PC-3 (cell line): Measurements from ENCODE around the gene MORF4L2. TPM values are rescaled to one million over a fixed set of nuclear protein-coding genes. Genes with fewer than 3 reads are reported as not detected.

Source experiments
- ATAC-seq: fragments of 200-7000 bp; cut with Tn5 transposase; 2 replicates; pipeline ENCODE4 v1.9.1; 2020; ENCODE audit warnings: mild to moderate bottlenecking, moderate library complexity
- Bru-seq: library from RNA; stranded (reverse); fragments of 400-500 nt; gene quantifications from one replicate; lab custom pipeline; 2021; lab: Mats Ljungman, UMichigan
- BruChase-seq, 2 experiments: library from RNA; stranded (reverse); fragments of 400-500 nt; gene quantifications; one replicate each; lab custom pipeline; 2021; lab: Mats Ljungman, UMichigan
- BruUV-seq: library from RNA; stranded (reverse); fragments of 400-500 nt; replicated peaks from 2 replicates; lab custom pipeline; 2021; lab: Mats Ljungman, UMichigan
- CTCF ChIA-PET: fragments of 300-600 bp; sonication (Branson Sonifier 250); formaldehyde crosslinking; loops from one replicate; lab custom pipeline; 2022; ENCODE audit warnings: antibody characterized with exemption; lab: Charles Lee
- POLR2A ChIA-PET: fragments of 300-600 bp; sonication (Branson Sonifier 250); formaldehyde crosslinking; loops from one replicate; lab custom pipeline; 2022; ENCODE audit warnings: antibody characterized with exemption; ENCODE audit not compliant: unreplicated experiment; lab: Charles Lee
- DNase-seq: peaks from one replicate; pipeline ENCODE4 v3.0.0-alpha.2; 2015
- H2AFZ ChIP-seq: fragments of 300-600 bp; sonication (generic); 2 replicates; pipeline ENCODE4 v1.6.0; 2016; ENCODE audit warnings: antibody characterized with exemption, low read length
- H3F3A ChIP-seq: fragments of 300-600 bp; sonication (generic); one replicate; pipeline ENCODE4 v1.6.0; 2017; ENCODE audit warnings: antibody characterized with exemption, low read length, control low read depth, mild to moderate bottlenecking; ENCODE audit not compliant: unreplicated experiment
- H3K27ac ChIP-seq: fragments of 300-600 bp; sonication (generic); 2 replicates; pipeline ENCODE4 v1.5.1; 2016; ENCODE audit warnings: mild to moderate bottlenecking, low read length
- H3K27me3 ChIP-seq: fragments of 300-600 bp; sonication (generic); 2 replicates; pipeline ENCODE4 v1.6.1; 2016; ENCODE audit warnings: low read length, mixed read lengths
- H3K36me3 ChIP-seq: fragments of 300-600 bp; sonication (generic); 2 replicates; pipeline ENCODE4 v1.6.1; 2016; ENCODE audit warnings: low read depth, mixed run types, low read length, mixed read lengths
- H3K4me1 ChIP-seq: fragments of 300-600 bp; sonication (generic); 2 replicates; pipeline ENCODE4 v1.5.1; 2016; ENCODE audit warnings: low read length; ENCODE audit not compliant: insufficient read depth
- H3K4me2 ChIP-seq: fragments of 300-600 bp; sonication (generic); 2 replicates; pipeline ENCODE4 v1.6.0; 2016; ENCODE audit warnings: low read length
- H3K4me3 ChIP-seq: fragments of 300-600 bp; sonication (generic); 2 replicates; pipeline ENCODE4 v1.5.1; 2016; ENCODE audit warnings: mild to moderate bottlenecking, low read length, mixed read lengths
- H3K79me2 ChIP-seq: fragments of 300-600 bp; sonication (generic); 2 replicates; pipeline ENCODE4 v1.6.1; 2017; ENCODE audit warnings: low read length, mixed read lengths
- H3K9ac ChIP-seq: fragments of 300-600 bp; sonication (generic); 2 replicates; pipeline ENCODE4 v1.6.0; 2016; ENCODE audit warnings: mild to moderate bottlenecking, low read length
- H3K9me2 ChIP-seq: fragments of 300-600 bp; sonication (generic); replicated peaks from 2 replicates; pipeline ENCODE4 v1.6.1; 2016; ENCODE audit warnings: mixed run types, low read length, mixed read lengths
- H3K9me3 ChIP-seq: fragments of 300-600 bp; sonication (generic); 2 replicates; pipeline ENCODE4 v1.6.1; 2016; ENCODE audit warnings: low read length, mixed read lengths
- H4K20me1 ChIP-seq: fragments of 300-600 bp; sonication (generic); 2 replicates; pipeline ENCODE4 v1.6.1; 2016; ENCODE audit warnings: low read length, mixed read lengths
- EZH2 ChIP-seq: fragments of 300-600 bp; sonication (generic); IDR thresholded peaks from one replicate; pipeline ENCODE4 v1.6.1; 2017; ENCODE audit warnings: antibody characterized with exemption, mild to moderate bottlenecking, low read length; ENCODE audit not compliant: unreplicated experiment
- EZH2phosphoT487 ChIP-seq: fragments of 300-600 bp; sonication (generic); IDR thresholded peaks from 2 replicates; pipeline ENCODE4 v1.6.1; 2018; ENCODE audit warnings: mild to moderate bottlenecking, antibody characterized with exemption, low read length, borderline replicate concordance
- intact Hi-C: fragments of 100-400 bp; cut with micrococcal nuclease; formaldehyde crosslinking; loops from 2 replicates; pipeline ENCODE4 v1.9.0; 2023
- long read RNA-seq: library from polyadenylated mRNA; unstranded; transcript quantifications from one replicate; pipeline ENCODE4 v2.0.0, GENCODE V29; 2021; ENCODE audit not compliant: unreplicated experiment
- total RNA-seq: library from RNA; depleted of rRNA; stranded (reverse); fragments of >200 nt; gene quantifications from 2 replicates; pipeline ENCODE4 v1.2.3, GENCODE V29; 2014; rRNA removed
- TF ChIP-seq, protein P1 (sequence below): fragments of 300-600 bp; sonication (generic); conservative IDR thresholded peaks from 2 replicates; pipeline ENCODE4 v1.5.1; 2017; ENCODE audit warnings: antibody characterized with exemption, low read depth, mild to moderate bottlenecking, low read length

Gene MORF4L2, protein sequence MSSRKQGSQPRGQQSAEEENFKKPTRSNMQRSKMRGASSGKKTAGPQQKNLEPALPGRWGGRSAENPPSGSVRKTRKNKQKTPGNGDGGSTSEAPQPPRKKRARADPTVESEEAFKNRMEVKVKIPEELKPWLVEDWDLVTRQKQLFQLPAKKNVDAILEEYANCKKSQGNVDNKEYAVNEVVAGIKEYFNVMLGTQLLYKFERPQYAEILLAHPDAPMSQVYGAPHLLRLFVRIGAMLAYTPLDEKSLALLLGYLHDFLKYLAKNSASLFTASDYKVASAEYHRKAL
- total RNA-seq (349 and 414 TPM in 2 replicates), Bru-seq, nascent RNA (percentile 99 among the genes with signal in this experiment), BruChase-seq, experiment 1, labeled RNA remaining after a 6-hour chase (percentile 100 among the genes with signal in this experiment), BruChase-seq, experiment 2, labeled RNA remaining after a 2-hour chase (percentile 100 among the genes with signal in this experiment)
- long read RNA-seq, transcript MORF4L2-215 (4 exons, 451 nt), result major isoform, 109 of 257 reads
- long read RNA-seq, transcript MORF4L2-203 (4 exons, 1,983 nt), result minor isoform, 45 of 257 reads
- long read RNA-seq, transcript MORF4L2-209 (5 exons, 869 nt), result minor isoform, 14 of 257 reads
- long read RNA-seq, transcript MORF4L2-212 (3 exons, 573 nt), result minor isoform, 9 of 257 reads
- long read RNA-seq, partial matches to known transcripts, result 4 of 257 reads
- long read RNA-seq, other reads (novel, unspliced or antisense), result 59 of 257 reads

DNA sequence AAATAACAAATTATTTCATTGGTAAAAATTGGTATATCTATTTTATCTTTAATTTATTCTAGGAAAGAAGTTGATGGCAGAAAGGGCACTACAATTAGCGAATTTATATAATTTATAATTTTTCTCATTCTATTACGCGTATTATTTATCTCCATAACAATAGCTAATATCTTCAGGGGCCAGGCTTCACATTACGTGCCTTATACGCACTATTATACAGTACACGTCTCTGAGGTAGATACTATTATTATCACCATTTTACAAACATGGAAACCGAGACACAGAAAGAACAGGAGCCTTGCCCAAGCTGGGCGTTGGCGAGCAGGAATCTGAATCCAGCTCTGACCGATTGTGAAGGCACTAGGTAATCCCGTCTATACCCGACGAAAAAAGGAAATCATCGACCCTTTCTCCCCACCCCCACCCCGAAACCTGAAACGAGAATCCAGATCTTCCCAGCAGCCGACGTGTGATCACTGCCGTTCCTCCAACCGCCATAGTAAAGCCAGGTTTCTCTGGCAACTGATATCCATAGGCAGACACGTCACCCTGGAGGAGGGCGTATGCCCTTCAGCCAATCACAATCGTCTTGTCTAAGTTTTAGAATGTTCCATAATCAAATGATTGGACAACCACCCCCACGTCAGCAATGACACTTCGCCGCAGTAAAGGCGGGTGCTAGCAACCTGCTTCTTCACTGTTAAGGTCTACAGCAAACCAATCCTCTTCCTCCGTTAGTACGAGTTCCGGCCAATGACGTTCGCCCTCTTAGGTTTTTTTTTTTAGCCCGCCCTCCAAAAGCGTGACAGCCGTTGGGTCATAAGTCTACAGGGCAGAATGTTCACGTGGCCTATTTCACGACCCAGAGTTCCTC is at the start of gene MORF4L2:
TSS of gene MORF4L2 (minus strand) at position 501 of the 874 bp plus-strand sequence. CDS start 9,672 bp downstream, outside the sequence.
- peak within 1 kb of the TSS; percentile 93 for H3K4me2 ChIP-seq
- CTCF ChIA-PET, result interaction anchor here (0.6 to 1.0 kb wide), 3 partner anchors 88 to 507 kb away, joined by 3 to 23 read pairs (median 3); no protein-coding TSS in a partner anchor
- no peaks in the 10 kb centered on the region for H3K9me2 ChIP-seq
- peak within 1 kb of the TSS; percentile 97 for H3K4me3 ChIP-seq
- BruUV-seq, result TSS peak; percentile 67
- TF ChIP-seq EZH2phosphoT487 (no peak), EZH2 (no peak)
- TF ChIP-seq, protein P1, sequence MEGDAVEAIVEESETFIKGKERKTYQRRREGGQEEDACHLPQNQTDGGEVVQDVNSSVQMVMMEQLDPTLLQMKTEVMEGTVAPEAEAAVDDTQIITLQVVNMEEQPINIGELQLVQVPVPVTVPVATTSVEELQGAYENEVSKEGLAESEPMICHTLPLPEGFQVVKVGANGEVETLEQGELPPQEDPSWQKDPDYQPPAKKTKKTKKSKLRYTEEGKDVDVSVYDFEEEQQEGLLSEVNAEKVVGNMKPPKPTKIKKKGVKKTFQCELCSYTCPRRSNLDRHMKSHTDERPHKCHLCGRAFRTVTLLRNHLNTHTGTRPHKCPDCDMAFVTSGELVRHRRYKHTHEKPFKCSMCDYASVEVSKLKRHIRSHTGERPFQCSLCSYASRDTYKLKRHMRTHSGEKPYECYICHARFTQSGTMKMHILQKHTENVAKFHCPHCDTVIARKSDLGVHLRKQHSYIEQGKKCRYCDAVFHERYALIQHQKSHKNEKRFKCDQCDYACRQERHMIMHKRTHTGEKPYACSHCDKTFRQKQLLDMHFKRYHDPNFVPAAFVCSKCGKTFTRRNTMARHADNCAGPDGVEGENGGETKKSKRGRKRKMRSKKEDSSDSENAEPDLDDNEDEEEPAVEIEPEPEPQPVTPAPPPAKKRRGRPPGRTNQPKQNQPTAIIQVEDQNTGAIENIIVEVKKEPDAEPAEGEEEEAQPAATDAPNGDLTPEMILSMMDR, result no peak
- no peaks in the 10 kb centered on the region for H3K9me3 ChIP-seq
- peaks cover 39% of the 10 kb centered on the region for H3K36me3 ChIP-seq
- H3K27me3 ChIP-seq, result no peaks in the 10 kb centered on the region
- H3K27ac ChIP-seq, result peak within 1 kb of the TSS; percentile 98
- H2AFZ ChIP-seq, result peak within 1 kb of the TSS; percentile 82
- POLR2A ChIA-PET, result interaction anchor here (0.6 to 1.0 kb wide), 4 partner anchors 56 to 147 kb away, joined by 3 to 14 read pairs (median 4); no protein-coding TSS in a partner anchor
- peaks cover 23% of the 10 kb centered on the region for H4K20me1 ChIP-seq
- intact Hi-C loops, result loop anchor here (2.0 to 5.0 kb wide), 4 partner anchors 48 to 231 kb away; no protein-coding TSS in a partner anchor
- peaks cover 47% of the 10 kb centered on the region for H3K79me2 ChIP-seq
- H3K9ac ChIP-seq, result peak within 1 kb of the TSS; percentile 99
- DNase-seq (peak; percentile 97), ATAC-seq (peak; percentile 83)
- H3F3A ChIP-seq, result peaks cover 3% of the 10 kb centered on the region
- H3K4me1 ChIP-seq, result peaks cover 22% of the 10 kb centered on the region

DNA sequence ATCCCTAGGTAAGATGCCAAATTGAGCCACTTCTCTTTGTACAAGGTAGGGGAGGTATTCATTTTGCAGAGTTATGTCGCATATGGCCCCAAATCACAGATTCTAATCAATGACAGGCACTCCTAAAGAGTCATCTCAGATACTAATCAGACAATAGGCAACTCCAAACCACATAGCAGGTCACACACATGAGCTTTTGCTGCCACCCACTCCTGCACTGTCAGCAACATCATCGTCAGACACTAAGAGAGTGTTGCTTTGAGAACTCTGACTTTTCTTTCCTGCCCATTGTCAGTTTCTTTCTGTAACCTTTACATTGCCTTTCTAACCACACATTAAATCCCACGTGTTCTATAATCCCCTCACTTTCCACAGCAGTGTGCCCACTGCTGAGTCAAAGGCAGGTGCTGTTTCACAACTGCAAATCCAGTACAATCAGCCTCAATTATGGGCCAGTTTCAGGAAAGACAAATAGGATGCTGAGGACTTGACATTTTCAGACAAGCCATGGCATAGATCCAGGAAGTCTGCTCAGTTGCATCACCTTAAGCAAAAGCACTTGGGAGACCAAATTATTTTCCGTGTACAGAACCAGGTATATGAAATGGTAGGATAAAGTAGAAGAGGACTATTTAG is 47.7 kb upstream of the MORF4L2 start:
- H3F3A ChIP-seq, result no peaks in the 10 kb centered on the region
- no peak overlapping the region for H3K27ac ChIP-seq
- H3K79me2 ChIP-seq, result no peaks in the 10 kb centered on the region
- H2AFZ ChIP-seq, result no peak overlapping the region
- H3K9me2 ChIP-seq, result no peaks in the 10 kb centered on the region
- DNase-seq, result no peak
- ChIA-PET POLR2A (interaction anchor here (0.6 kb wide), 1 partner anchor 55 kb away, joined by 3 read pairs; no protein-coding TSS in a partner anchor), CTCF (no interaction called here)
- no peaks in the 10 kb centered on the region for H3K36me3 ChIP-seq
- H3K9ac ChIP-seq, result no peak overlapping the region
- H3K9me3 ChIP-seq, result no peaks in the 10 kb centered on the region
- no TSS peak for BruUV-seq
- no peak overlapping the region for H3K4me2 ChIP-seq
- H3K27me3 ChIP-seq, result no peaks in the 10 kb centered on the region
- H3K4me1 ChIP-seq, result no peaks in the 10 kb centered on the region
- TF ChIP-seq EZH2 (no peak), EZH2phosphoT487 (no peak)
- TF ChIP-seq, protein P1, result no peak
- no peak for ATAC-seq
- no peak overlapping the region for H3K4me3 ChIP-seq
- intact Hi-C loops, result no loop called here
- no peaks in the 10 kb centered on the region for H4K20me1 ChIP-seq
